Smooth muscle cell (in vitro differentiated cells): Measurements from ENCODE around the gene KPNA3. TPM values are rescaled to one million over a fixed set of nuclear protein-coding genes. Genes with fewer than 3 reads are reported as not detected.
A peak's percentile ranks its signal among the peaks of the same experiment; 100 is the strongest.

Experiments used
- DNase-seq: peaks from one replicate; lab custom pipeline; 2025; ENCODE audit not compliant: unreplicated experiment; lab: John Stamatoyannopoulos, UW
- H2AFZ ChIP-seq: fragments of 200-600 bp; sonication (generic); 2 replicates; pipeline ENCODE4 v1.6.0; 2016; ENCODE audit warnings: antibody characterized with exemption, low read depth, mild to moderate bottlenecking
- H3F3A ChIP-seq: fragments of 200-600 bp; sonication (generic); 2 replicates; pipeline ENCODE4 v1.6.0; 2017; ENCODE audit warnings: antibody characterized with exemption, low read depth
- H3K27ac ChIP-seq: fragments of 200-600 bp; sonication (generic); 2 replicates; pipeline ENCODE4 v1.5.1; 2016; ENCODE audit warnings: low read depth, mild to moderate bottlenecking
- H3K27me3 ChIP-seq: fragments of 200-600 bp; sonication (generic); 2 replicates; pipeline ENCODE4 v1.6.1; 2016; ENCODE audit warnings: low read depth, mild to moderate bottlenecking
- H3K36me3 ChIP-seq: fragments of 200-600 bp; sonication (generic); 2 replicates; pipeline ENCODE4 v1.5.1; 2016; ENCODE audit warnings: low read depth
- H3K4me1 ChIP-seq: fragments of 200-600 bp; sonication (generic); 2 replicates; pipeline ENCODE4 v1.5.1; 2016; ENCODE audit warnings: low read depth
- H3K4me2 ChIP-seq: fragments of 200-600 bp; sonication (generic); 2 replicates; pipeline ENCODE4 v1.6.0; 2016; ENCODE audit warnings: mild to moderate bottlenecking
- H3K4me3 ChIP-seq: fragments of 200-600 bp; sonication (generic); 2 replicates; pipeline ENCODE4 v1.5.1; 2016; ENCODE audit warnings: mild to moderate bottlenecking
- H3K79me2 ChIP-seq: fragments of 200-600 bp; sonication (generic); 2 replicates; pipeline ENCODE4 v1.6.0; 2016; ENCODE audit warnings: low read depth, mild to moderate bottlenecking
- H3K9ac ChIP-seq: fragments of 200-600 bp; sonication (generic); 2 replicates; pipeline ENCODE4 v1.6.0; 2016; ENCODE audit warnings: low read depth
- H3K9me3 ChIP-seq: fragments of 200-600 bp; sonication (generic); replicated peaks from 2 replicates; pipeline ENCODE4 v1.5.1; 2016; ENCODE audit warnings: low read depth
- H4K20me1 ChIP-seq: fragments of 200-600 bp; sonication (generic); 2 replicates; pipeline ENCODE4 v1.6.0; 2016; ENCODE audit warnings: low read depth
- WGBS: methylation state at CpG from one replicate; pipeline ENCODE4 v1.1.7; 2016; ENCODE audit warnings: low lambda C conversion rate; 5-methylcytosine and 5-hydroxymethylcytosine counted together
- polyA plus RNA-seq: library from polyadenylated mRNA; unstranded; fragments of >200 nt; fragmentation: Nextera tagmentation; extraction: Ambion mirVana; gene quantifications from 2 replicates; pipeline ENCODE4 v1.2.1, GENCODE V29; 2016
- total RNA-seq: library from RNA; depleted of rRNA; stranded (reverse); fragments of >200 nt; gene quantifications from 2 replicates; pipeline ENCODE4 v1.2.3, GENCODE V29; 2014
- TF ChIP-seq, protein P1 (sequence below): fragments of 200-600 bp; sonication (generic); IDR thresholded peaks from 2 replicates; pipeline ENCODE4 v1.5.1; 2017; ENCODE audit warnings: borderline replicate concordance, mild to moderate bottlenecking, antibody characterized with exemption; ENCODE audit not compliant: insufficient read depth, poor library complexity, severe bottlenecking

The KPNA3 gene
- total and polyA plus RNA-seq, 2 experiments from 2014 or later, result 22.7 to 38.9 TPM

DNA sequence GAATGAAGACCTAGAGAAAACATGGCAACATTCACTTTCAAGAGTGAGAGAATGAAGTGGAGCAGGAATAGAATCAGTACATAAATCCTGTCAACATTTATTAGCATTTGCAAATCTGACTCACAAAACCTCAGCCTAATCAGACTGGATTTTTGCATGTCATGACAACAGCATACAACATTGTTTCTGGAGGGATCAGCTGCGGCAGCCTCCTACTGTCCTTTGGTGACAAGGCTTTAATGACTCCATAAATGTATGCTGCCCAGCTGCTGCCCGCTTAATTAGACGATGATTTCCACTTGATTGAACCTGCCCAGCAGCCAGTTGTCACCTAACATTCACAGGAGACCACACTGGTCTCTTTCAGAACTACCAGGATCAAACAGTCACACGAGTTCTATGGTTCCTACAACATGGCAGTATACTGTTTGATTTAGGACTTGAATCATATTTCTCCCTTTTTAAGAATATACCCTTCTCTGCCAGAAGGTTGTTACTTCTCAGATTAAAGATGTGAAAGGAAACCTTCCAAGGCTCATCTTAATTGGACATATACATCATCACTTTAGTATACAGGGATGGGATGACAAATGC is 110.5 kb downstream of the KPNA3 start:
- DNase-seq, result no peak
- no peaks in the 10 kb centered on the region for H3K4me1 ChIP-seq
- H3K9me3 ChIP-seq, result no peaks in the 10 kb centered on the region
- peak overlapping the region; percentile 56 for H3K9ac ChIP-seq
- WGBS, result 44% methylated on average over 4 of the region's 4 CpGs
- H3K4me2 ChIP-seq, result peak overlapping the region; percentile 62
- peak overlapping the region; percentile 73 for H3K27ac ChIP-seq
- TF ChIP-seq, protein P1, sequence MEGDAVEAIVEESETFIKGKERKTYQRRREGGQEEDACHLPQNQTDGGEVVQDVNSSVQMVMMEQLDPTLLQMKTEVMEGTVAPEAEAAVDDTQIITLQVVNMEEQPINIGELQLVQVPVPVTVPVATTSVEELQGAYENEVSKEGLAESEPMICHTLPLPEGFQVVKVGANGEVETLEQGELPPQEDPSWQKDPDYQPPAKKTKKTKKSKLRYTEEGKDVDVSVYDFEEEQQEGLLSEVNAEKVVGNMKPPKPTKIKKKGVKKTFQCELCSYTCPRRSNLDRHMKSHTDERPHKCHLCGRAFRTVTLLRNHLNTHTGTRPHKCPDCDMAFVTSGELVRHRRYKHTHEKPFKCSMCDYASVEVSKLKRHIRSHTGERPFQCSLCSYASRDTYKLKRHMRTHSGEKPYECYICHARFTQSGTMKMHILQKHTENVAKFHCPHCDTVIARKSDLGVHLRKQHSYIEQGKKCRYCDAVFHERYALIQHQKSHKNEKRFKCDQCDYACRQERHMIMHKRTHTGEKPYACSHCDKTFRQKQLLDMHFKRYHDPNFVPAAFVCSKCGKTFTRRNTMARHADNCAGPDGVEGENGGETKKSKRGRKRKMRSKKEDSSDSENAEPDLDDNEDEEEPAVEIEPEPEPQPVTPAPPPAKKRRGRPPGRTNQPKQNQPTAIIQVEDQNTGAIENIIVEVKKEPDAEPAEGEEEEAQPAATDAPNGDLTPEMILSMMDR, result no peak
- peaks cover 9% of the 10 kb centered on the region for H3F3A ChIP-seq
- H3K36me3 ChIP-seq, result no peaks in the 10 kb centered on the region
- peaks cover 25% of the 10 kb centered on the region for H4K20me1 ChIP-seq
- H3K27me3 ChIP-seq, result no peaks in the 10 kb centered on the region
- peaks cover 41% of the 10 kb centered on the region for H3K79me2 ChIP-seq
- H2AFZ ChIP-seq, result no peak overlapping the region
- no peak overlapping the region for H3K4me3 ChIP-seq

DNA sequence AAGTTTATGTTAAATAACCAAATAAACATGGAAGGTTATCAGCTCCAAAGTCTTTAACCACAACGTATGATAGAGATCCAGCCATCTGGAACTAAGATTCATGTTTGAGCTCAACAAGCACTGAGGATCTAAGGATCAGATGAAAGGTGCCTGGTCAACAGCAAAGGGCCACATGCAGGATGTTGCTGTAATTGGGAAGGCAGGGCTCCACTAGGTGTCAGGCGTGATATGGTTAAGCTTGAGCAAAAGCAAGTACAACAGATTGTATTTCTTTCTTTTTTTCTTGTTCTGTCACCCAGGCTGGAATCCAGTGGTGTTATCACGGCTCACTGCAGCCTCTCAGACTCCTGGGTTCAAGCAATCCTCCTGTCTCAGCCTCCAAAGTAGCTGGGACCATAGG is 113.2 kb downstream of the KPNA3 start:
- H3K27ac ChIP-seq, result peak overlapping the region; percentile 40
- DNase-seq, result no peak
- no peaks in the 10 kb centered on the region for H3K4me1 ChIP-seq
- peaks cover 9% of the 10 kb centered on the region for H3F3A ChIP-seq
- H4K20me1 ChIP-seq, result peaks cover 31% of the 10 kb centered on the region
- peaks cover 44% of the 10 kb centered on the region for H3K79me2 ChIP-seq
- H3K9me3 ChIP-seq, result no peaks in the 10 kb centered on the region
- TF ChIP-seq, protein P1, result no peak
- H3K9ac ChIP-seq, result no peak overlapping the region
- H3K27me3 ChIP-seq, result no peaks in the 10 kb centered on the region
- 54% methylated on average over 3 of the region's 3 CpGs for WGBS
- no peak overlapping the region for H3K4me3 ChIP-seq
- no peaks in the 10 kb centered on the region for H3K36me3 ChIP-seq
- H2AFZ ChIP-seq, result no peak overlapping the region
- no peak overlapping the region for H3K4me2 ChIP-seq

DNA sequence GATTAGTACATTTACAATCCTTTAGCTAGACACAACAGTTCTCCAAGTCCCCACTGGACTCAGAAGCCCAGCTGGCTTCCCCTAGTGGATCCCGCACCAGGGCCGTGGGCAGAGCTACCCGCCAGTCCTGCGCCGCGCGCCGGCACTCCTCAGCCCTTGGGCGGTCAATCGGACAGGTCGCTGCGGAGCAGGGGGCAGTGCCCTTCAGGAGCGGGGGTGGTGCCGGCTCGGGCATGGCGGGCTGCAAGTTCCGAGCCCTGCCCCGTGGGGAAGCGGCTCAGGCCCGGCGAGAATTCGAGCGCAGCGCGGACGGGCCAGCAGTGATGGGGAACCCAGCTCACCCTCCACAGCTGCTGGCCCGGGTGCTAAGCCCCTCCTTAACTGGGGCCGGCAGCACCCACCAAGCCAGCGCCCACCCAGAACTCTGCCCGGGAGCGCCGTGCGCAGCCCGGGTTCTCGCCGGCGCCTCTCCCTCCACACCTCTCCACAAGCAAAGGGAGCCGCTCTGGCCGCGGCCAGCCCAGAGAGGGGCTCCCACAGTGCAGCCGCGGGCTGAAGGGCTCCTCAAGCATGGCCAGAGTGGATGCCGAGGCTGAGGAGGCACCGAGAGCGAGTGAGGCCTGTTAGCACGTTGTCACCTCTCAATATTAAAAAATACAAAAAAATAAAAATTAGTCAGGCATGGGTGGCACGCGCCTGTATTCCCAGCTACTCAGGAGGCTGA is 114.1 kb downstream of the KPNA3 start:
- no peak overlapping the region for H3K9ac ChIP-seq
- no peak overlapping the region for H3K4me2 ChIP-seq
- no peaks in the 10 kb centered on the region for H3K9me3 ChIP-seq
- H4K20me1 ChIP-seq, result peaks cover 31% of the 10 kb centered on the region
- no peak overlapping the region for H3K27ac ChIP-seq
- no peaks in the 10 kb centered on the region for H3K27me3 ChIP-seq
- 97% methylated on average over 40 of the region's 48 CpGs for WGBS
- peaks cover 49% of the 10 kb centered on the region for H3K79me2 ChIP-seq
- no peak overlapping the region for H3K4me3 ChIP-seq
- no peak overlapping the region for H2AFZ ChIP-seq
- no peaks in the 10 kb centered on the region for H3K4me1 ChIP-seq
- peaks cover 9% of the 10 kb centered on the region for H3F3A ChIP-seq
- TF ChIP-seq, protein P1, result no peak
- no peaks in the 10 kb centered on the region for H3K36me3 ChIP-seq
- DNase-seq, result no peak
